Hepatocyte (in vitro differentiated cells): Measurements from ENCODE around the gene ABCB8. TPM values are rescaled to one million over a fixed set of nuclear protein-coding genes. Genes with fewer than 3 reads are reported as not detected.
"Not testable (repeated sequence)": the region's sequence is repeated elsewhere in the genome, so short reads cannot be mapped to it uniquely, and the experiment has no call there.

Experiments
- DNase-seq: peaks from one replicate; pipeline ENCODE4 v3.0.0-alpha.2; 2016; ENCODE audit warnings: low spot score
- H2AFZ ChIP-seq: fragments of 200-600 bp; sonication (generic); 2 replicates; pipeline ENCODE4 v1.6.0; 2016; ENCODE audit warnings: antibody characterized with exemption, mild to moderate bottlenecking
- H3K27ac ChIP-seq: fragments of 200-600 bp; sonication (generic); 2 replicates; pipeline ENCODE4 v1.5.1; 2016; ENCODE audit warnings: mild to moderate bottlenecking
- H3K27me3 ChIP-seq: fragments of 200-600 bp; sonication (generic); 2 replicates; pipeline ENCODE4 v1.6.1; 2016
- H3K36me3 ChIP-seq: fragments of 200-600 bp; sonication (generic); replicated peaks from 2 replicates; pipeline ENCODE4 v1.5.1; 2016; ENCODE audit warnings: low read depth; ENCODE audit not compliant: insufficient read depth
- H3K4me1 ChIP-seq: fragments of 200-600 bp; sonication (generic); 2 replicates; pipeline ENCODE4 v1.5.1; 2016; ENCODE audit warnings: mild to moderate bottlenecking, moderate library complexity; ENCODE audit not compliant: insufficient read depth
- H3K4me2 ChIP-seq: fragments of 200-600 bp; sonication (generic); 2 replicates; pipeline ENCODE4 v1.6.0; 2016
- H3K4me3 ChIP-seq: fragments of 200-600 bp; sonication (generic); 2 replicates; pipeline ENCODE4 v1.5.1; 2016; ENCODE audit warnings: mild to moderate bottlenecking
- H3K79me2 ChIP-seq: fragments of 200-600 bp; sonication (generic); 2 replicates; pipeline ENCODE4 v1.6.0; 2017; ENCODE audit warnings: mild to moderate bottlenecking
- H3K9me2 ChIP-seq: fragments of 200-600 bp; sonication (generic); replicated peaks from 2 replicates; pipeline ENCODE4 v1.6.0; 2017; ENCODE audit warnings: mild to moderate bottlenecking; ENCODE audit not compliant: insufficient read depth
- H3K9me3 ChIP-seq: fragments of 200-600 bp; sonication (generic); 2 replicates; pipeline ENCODE4 v1.5.1; 2016; ENCODE audit warnings: low read depth, mild to moderate bottlenecking
- H4K20me1 ChIP-seq: fragments of 200-600 bp; sonication (generic); 2 replicates; pipeline ENCODE4 v1.6.0; 2016; ENCODE audit warnings: mild to moderate bottlenecking; ENCODE audit not compliant: insufficient read depth, poor library complexity, severe bottlenecking
- EZH2 ChIP-seq: fragments of 200-600 bp; sonication (generic); IDR thresholded peaks from 2 replicates; pipeline ENCODE4 v1.6.1; 2016; ENCODE audit warnings: antibody characterized with exemption, mild to moderate bottlenecking, borderline replicate concordance
- EZH2phosphoT487 ChIP-seq: fragments of 200-600 bp; sonication (generic); IDR thresholded peaks from one replicate; pipeline ENCODE4 v1.6.1; 2018; ENCODE audit warnings: antibody characterized with exemption, mild to moderate bottlenecking, low read depth, moderate library complexity; ENCODE audit not compliant: unreplicated experiment, severe bottlenecking
- WGBS: methylation state at CpG from one replicate; pipeline ENCODE4 v1.1.6; 2016; ENCODE audit warnings: low lambda C conversion rate; ENCODE audit errors: missing lambda C conversion rate; 5-methylcytosine and 5-hydroxymethylcytosine counted together
- polyA plus RNA-seq: library from polyadenylated mRNA; unstranded; fragments of >200 nt; fragmentation: Nextera tagmentation; extraction: Ambion mirVana; gene quantifications from 2 replicates; pipeline ENCODE4 v1.2.1, GENCODE V29; 2016
- total RNA-seq: library from RNA; depleted of rRNA; stranded (reverse); fragments of >200 nt; gene quantifications from 2 replicates; pipeline ENCODE4 v1.2.3, GENCODE V29; 2014
- TF ChIP-seq, protein P1 (sequence below): fragments of 200-600 bp; sonication (generic); IDR thresholded peaks from 2 replicates; pipeline ENCODE4 v1.5.1; 2016; ENCODE audit warnings: antibody characterized with exemption, mild to moderate bottlenecking; ENCODE audit not compliant: poor library complexity

Gene ABCB8
- total and polyA plus RNA-seq, 2 experiments from 2014 or later, result 24.4 to 32.6 TPM

DNA sequence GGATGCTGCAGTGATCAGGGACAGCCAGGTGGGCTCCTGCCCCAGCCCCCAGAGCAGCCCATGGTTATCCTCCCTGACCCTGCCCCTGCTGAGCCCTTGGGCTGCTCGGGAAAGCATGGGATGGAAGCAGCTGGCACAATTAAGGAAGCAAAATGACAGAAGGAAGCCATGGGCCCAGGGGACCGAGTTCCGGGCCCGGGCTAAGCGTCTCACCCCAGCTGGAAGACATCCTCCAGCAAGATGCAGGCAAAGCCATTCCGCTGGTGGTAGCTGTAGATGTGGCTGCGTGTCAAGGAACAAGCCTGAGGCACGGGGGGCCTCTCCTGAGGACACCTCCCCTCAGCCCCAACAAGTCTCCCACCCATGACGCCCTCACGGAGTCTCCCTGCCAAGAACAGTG is 5.0 kb upstream of the ABCB8 start:
- no peaks in the 10 kb centered on the region for H3K9me3 ChIP-seq
- H4K20me1 ChIP-seq, result no peaks in the 10 kb centered on the region
- no peaks in the 10 kb centered on the region for H3K9me2 ChIP-seq
- H3K36me3 ChIP-seq, result no peaks in the 10 kb centered on the region
- no peak for TF ChIP-seq EZH2phosphoT487
- no peak for TF ChIP-seq EZH2
- TF ChIP-seq, protein P1, sequence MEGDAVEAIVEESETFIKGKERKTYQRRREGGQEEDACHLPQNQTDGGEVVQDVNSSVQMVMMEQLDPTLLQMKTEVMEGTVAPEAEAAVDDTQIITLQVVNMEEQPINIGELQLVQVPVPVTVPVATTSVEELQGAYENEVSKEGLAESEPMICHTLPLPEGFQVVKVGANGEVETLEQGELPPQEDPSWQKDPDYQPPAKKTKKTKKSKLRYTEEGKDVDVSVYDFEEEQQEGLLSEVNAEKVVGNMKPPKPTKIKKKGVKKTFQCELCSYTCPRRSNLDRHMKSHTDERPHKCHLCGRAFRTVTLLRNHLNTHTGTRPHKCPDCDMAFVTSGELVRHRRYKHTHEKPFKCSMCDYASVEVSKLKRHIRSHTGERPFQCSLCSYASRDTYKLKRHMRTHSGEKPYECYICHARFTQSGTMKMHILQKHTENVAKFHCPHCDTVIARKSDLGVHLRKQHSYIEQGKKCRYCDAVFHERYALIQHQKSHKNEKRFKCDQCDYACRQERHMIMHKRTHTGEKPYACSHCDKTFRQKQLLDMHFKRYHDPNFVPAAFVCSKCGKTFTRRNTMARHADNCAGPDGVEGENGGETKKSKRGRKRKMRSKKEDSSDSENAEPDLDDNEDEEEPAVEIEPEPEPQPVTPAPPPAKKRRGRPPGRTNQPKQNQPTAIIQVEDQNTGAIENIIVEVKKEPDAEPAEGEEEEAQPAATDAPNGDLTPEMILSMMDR, result no peak
- H3K79me2 ChIP-seq, result no peaks in the 10 kb centered on the region
- H2AFZ ChIP-seq, result no peak overlapping the region
- no peak for DNase-seq
- H3K4me2 ChIP-seq, result no peak overlapping the region
- H3K27me3 ChIP-seq, result peaks cover 25% of the 10 kb centered on the region
- no peak overlapping the region for H3K27ac ChIP-seq
- peaks cover 7% of the 10 kb centered on the region for H3K4me1 ChIP-seq
- 93% methylated on average over 10 of the region's 10 CpGs for WGBS
- H3K4me3 ChIP-seq, result no peak overlapping the region

DNA sequence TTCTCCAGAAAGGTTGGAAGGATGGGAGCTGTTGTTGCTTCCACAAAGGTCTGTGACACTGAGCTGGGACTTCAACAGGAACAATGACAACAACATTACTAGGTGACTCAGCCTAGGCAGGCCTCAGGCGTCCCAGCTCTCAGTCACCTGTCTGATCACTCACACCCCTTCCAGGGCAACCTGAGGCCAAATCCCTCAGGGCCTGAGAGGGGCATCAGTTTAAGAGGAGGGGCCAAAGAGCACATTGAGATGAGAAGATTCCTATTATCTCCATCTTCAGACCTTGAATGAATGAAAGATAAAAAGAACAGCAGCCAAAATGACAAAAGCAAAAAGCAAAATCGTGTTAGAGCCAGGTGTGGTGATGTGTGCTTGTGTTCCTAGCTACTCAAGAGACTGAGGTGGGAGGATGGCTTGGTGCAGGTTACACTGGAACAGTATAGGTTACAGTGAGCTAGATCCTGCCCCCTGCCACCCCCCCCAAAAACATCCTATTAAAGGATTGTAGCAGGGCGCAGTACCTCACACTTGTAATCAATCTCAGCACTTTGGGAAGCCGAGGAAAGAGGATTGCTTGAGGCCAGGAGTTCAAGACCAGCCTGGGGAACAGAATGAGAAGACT is 3.7 kb upstream of the ABCB8 start, which contains the start of gene ATG9B:
TSS of gene ATG9B (minus strand) at position 60 of the 622 bp plus-strand sequence. CDS start 71 bp downstream, outside the sequence.
- H3K4me2 ChIP-seq, result no peak within 1 kb of the TSS
- H3K9me2 ChIP-seq, result no peaks in the 10 kb centered on the region
- H3K27ac ChIP-seq, result no peak within 1 kb of the TSS
- H3K79me2 ChIP-seq, result peaks cover 6% of the 10 kb centered on the region
- H3K36me3 ChIP-seq, result no peaks in the 10 kb centered on the region
- no peak within 1 kb of the TSS for H3K4me3 ChIP-seq
- H3K27me3 ChIP-seq, result peaks cover 18% of the 10 kb centered on the region
- H3K4me1 ChIP-seq, result peaks cover 12% of the 10 kb centered on the region
- H3K9me3 ChIP-seq, result no peaks in the 10 kb centered on the region
- H2AFZ ChIP-seq, result no peak within 1 kb of the TSS
- no peaks in the 10 kb centered on the region for H4K20me1 ChIP-seq
- 82% methylated on average over 4 of the region's 4 CpGs for WGBS
- TF ChIP-seq, protein P1, result no peak
- TF ChIP-seq EZH2, result no peak
- no peak for TF ChIP-seq EZH2phosphoT487
- DNase-seq, result peak; percentile 46

DNA sequence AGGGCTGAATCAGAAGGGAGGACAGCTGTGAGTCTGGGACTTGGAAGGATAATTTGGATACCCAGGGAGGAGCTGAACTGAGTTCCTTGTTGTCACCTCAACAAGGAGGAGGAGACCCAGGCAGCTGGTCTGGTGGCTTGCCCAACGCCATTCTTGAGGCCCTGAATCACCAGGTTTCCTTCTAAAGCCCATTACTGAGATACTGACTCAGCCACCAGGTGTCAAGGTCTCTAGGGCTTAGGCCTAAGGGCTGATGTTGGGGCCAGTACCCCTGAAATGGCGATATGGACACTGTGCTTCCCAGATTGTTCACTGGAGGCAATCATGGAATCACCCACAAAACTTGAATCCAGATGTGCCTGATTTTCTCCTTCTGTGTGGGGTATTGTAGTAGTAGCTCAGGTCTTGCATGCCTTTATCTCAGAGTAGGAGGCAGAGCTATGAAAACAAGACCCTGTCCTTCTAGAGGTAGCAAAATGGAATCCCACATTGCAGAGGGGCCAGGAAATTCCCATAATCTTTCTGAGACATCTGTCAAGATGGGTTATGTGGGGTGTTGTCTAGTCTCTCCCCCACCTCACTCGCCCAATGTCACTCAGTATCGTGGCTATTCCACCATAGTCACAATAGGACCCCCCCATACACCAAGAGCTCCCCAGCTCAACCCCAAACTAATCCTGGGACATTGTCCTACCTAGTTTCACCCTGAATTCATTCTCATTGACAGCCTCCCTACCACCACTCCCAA is 2.2 kb upstream of the ABCB8 start:
- Histone ChIP-seq H3K4me2 (no peak overlapping the region), H3K9me3 (no peaks in the 10 kb centered on the region), H3K27me3 (peaks cover 2% of the 10 kb centered on the region), H3K4me1 (peaks cover 8% of the 10 kb centered on the region), H2AFZ (no peak overlapping the region), H3K36me3 (no peaks in the 10 kb centered on the region), H3K4me3 (no peak overlapping the region), H3K9me2 (no peaks in the 10 kb centered on the region), H4K20me1 (no peaks in the 10 kb centered on the region), H3K79me2 (peaks cover 13% of the 10 kb centered on the region), H3K27ac (peak overlapping the region; percentile 83)
- DNase-seq, result no peak
- no peak for TF ChIP-seq EZH2
- TF ChIP-seq EZH2phosphoT487, result no peak
- TF ChIP-seq, protein P1, result no peak
- WGBS, result 77% methylated on average over 4 of the region's 4 CpGs

DNA sequence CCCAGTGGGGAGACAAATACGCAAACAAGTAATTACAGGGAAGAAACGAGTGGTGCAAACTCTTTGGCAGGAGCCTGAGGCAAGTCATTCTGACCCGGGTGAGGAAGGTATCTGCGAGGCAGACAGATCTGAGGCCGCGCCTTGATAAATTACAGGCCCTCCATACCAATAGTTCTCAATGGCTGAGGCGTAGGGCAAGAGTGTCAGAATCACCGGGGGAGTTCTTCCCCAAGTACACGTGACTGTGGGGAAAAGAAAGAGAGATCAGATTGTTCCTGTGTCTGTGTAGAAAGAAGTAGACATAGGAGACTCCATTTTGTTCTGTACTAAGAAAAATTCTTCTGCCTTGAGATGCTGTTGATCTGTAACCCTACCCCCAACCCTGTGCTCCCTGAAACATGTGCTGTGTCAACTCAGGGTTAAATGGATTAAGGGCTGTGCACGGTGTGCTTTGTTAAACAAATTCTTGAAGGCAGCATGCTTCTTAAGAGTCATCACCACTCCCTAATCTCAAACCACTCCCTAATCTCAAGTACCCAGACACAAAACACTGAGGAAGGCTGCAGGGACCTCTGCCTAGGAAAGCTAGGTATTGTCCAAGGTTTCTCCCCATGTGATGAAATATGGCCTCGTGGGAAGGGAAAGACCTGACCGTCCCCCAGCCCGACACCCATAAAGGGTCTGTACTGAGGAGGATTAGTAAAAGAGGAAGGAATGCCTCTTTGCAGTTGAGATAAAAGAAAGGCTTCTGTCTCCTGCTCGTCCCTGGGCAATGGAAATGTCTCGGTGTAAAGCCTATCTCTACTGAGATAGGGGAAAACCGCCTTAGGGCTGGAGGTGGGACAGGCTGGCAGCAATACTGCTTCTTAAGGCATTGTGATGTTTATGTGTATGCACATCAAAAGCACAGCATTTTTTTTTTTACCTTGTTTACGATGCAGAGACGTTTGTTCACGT is 1.2 kb upstream of the ABCB8 start:
- not testable (repeated sequence) for H3K9me3 ChIP-seq, H4K20me1 ChIP-seq, H3K4me3 ChIP-seq, H3K4me1 ChIP-seq, H3K36me3 ChIP-seq, H3K9me2 ChIP-seq, H3K27me3 ChIP-seq
- peak overlapping the region; percentile 83 for H3K27ac ChIP-seq
- 14% methylated on average over 19 of the region's 19 CpGs for WGBS
- H2AFZ ChIP-seq, result peak overlapping the region; percentile 49
- peaks cover 13% of the 10 kb centered on the region for H3K79me2 ChIP-seq
- DNase-seq, result peak; percentile 31
- H3K4me2 ChIP-seq, result peak overlapping the region; percentile 76

DNA sequence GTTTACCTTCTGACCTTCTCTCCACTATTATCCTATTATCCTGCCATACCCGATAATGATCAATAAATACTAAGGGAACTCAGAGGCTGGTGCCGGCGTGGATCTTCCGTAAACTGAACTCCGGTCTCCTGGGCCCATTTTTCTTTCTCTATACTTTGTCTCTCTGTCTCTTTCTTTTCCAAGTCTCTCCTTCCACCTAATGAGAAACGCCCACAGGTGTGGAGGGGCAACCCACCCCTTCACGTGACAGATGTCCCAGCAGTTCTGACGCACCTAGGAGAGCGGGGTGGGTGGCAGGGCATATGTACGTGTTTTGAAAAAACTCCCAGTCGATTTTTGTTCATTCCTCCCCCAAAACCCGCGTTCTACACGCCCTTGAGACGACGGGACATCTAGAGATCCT is 521 bp upstream of the ABCB8 start:
- WGBS, result 7% methylated on average over 16 of the region's 16 CpGs

More for the DNA sequence above, 521 bp upstream of the ABCB8 start:
- Histone ChIP-seq H3K4me2 (peak overlapping the region; percentile 76), H3K4me3 (peak overlapping the region; percentile 19), H2AFZ (peak overlapping the region; percentile 53), H3K79me2 (peaks cover 13% of the 10 kb centered on the region), H3K27ac (peak overlapping the region; percentile 83)
- not testable (repeated sequence) for H3K9me2 ChIP-seq, H3K27me3 ChIP-seq, H3K36me3 ChIP-seq, H3K9me3 ChIP-seq, H3K4me1 ChIP-seq, H4K20me1 ChIP-seq, DNase-seq
